Measurements from ENCODE around the gene MTIF3.

Gene MTIF3

DNA sequence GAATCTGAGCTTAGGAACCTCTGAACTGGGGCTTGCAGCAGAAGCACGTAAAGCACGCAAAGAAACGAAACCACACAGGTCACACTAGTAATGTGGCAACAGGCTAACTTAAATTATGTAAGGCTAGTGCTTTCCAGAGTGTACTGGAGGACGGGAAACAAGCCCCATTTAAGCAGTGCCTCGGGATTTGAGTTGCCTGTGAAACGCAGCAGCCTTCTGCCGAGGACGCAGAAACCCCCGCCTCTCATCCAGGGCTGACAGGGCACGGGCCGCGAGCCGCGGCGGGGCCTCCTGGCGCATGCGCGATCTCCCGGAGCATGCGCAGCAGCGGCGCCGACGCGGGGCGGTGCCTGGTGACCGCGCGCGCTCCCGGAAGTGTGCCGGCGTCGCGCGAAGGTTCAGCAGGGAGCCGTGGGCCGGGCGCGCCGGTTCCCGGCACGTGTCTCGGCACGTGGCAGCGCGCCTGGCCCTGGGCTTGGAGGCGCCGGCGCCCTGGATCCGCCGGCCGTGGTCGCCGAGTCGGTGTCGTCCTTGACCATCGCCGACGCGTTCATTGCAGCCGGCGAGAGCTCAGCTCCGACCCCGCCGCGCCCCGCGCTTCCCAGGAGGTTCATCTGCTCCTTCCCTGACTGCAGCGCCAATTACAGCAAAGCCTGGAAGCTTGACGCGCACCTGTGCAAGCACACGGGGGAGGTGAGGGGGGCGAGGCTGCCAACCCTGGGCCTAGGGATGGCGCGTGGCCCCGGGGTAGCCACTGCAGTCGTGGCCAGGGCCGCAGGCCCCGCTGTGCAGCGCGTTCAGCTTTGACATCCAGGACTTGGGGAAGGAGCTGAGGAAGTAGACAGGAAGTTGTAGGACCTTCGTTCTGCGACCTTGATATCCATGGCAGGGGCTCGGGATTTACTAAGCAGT lies 25.9 kb downstream of the MTIF3 start, which contains the start of gene GTF3A:
GTF3A (plus strand) TSS at position 374 of the 912 bp plus-strand sequence.
- TF ChIP-seq SPI1 (IDR thresholded peaks at IDR 0.05; ENCODE audit: low read depth, low read length) (no peak), POLR2AphosphoS5 (IDR thresholded peaks at IDR 0.05; ENCODE audit: low read depth, low read length) (peak; percentile 51), POLR2A (IDR thresholded peaks at IDR 0.05; ENCODE audit: low read depth, low read length) (peak; percentile 85), PAX5 (IDR thresholded peaks at IDR 0.05; ENCODE audit: insufficient read depth, low read length, severe bottlenecking) (peak; percentile 7), POU2F2 (IDR thresholded peaks at IDR 0.05; ENCODE audit: low read depth, low read length) (peak; percentile 66; the same call in 1 of the 2 replicates), TAF1 (IDR thresholded peaks at IDR 0.05; ENCODE audit: low read depth, low read length) (peak; percentile 64)
- peak; percentile 99 for FAIRE-seq
- peak; percentile 87 for DNase-seq (ENCODE audit: insufficient read length, low spot score)

DNA sequence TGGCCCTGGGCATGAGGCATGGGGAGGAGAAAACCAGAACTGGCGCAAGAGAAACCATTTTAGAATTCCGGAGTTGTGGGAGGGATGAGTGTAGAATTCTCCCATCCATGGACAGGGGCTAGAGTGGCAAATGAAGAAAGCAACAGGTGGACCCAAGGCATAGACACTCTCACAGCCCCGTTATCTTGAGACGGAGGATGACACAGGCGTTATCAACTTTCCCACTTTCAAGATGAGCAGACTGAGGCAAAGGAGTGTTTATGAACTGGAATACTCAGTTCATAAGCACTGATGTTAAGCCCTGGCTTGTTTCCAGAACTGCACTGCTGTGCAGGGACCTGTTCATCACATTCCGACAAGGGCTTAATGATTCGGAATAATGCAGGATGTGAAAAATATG lies 27.0 kb downstream of the MTIF3 start:
- DNase-seq (ENCODE audit: insufficient read length, low spot score), result no peak
- TF ChIP-seq TAF1 (IDR thresholded peaks at IDR 0.05; ENCODE audit: low read depth, low read length), result no peak
- TF ChIP-seq POLR2AphosphoS5 (IDR thresholded peaks at IDR 0.05; ENCODE audit: low read depth, low read length), result no peak
- TF ChIP-seq POU2F2 (IDR thresholded peaks at IDR 0.05; ENCODE audit: low read depth, low read length), result no peak
- TF ChIP-seq PAX5 (IDR thresholded peaks at IDR 0.05; ENCODE audit: insufficient read depth, low read length, severe bottlenecking), result no peak
- TF ChIP-seq SPI1 (IDR thresholded peaks at IDR 0.05; ENCODE audit: low read depth, low read length), result no peak
- no peak for TF ChIP-seq POLR2A (IDR thresholded peaks at IDR 0.05; ENCODE audit: low read depth, low read length)
- FAIRE-seq, result no peak

DNA sequence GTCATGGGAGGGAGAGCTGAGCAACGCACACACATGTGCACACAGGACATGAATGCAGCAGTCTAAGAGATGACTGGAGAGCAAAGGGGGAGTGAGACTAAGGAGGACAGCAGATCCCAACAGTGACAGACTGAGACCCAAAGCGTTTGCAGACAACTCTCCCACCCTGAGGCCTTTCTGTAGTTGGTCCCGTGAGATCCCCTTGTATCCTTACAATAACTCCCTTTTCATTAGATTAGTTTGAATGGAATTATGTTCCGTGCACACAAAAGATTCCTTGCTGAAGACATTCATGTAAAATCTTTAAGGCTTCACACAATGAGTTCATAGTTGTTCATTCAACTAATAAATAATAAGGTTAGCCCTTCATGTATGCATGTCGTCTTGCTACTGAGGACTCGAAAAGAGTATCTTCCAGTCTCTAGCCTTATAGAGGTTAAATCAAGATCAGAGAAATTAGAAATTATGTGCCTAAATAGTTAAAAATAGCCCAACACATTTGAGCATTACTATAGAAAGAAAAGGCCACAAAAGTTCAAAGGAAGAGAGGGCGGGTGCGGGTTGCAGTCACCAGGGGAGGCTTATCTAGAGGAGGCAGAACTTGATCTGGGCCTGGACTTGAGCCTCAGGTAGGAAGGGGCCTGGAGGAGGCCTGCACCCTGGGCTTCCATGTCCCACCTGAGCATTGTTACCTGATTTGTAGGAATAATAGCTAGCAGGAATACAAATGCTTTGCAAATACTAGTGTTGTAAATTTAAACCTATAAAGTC lies 29.1 kb downstream of the MTIF3 start:
- FAIRE-seq (no peak), DNase-seq (ENCODE audit: insufficient read length, low spot score) (no peak)
- TF ChIP-seq SPI1 (IDR thresholded peaks at IDR 0.05; ENCODE audit: low read depth, low read length) (no peak), TAF1 (IDR thresholded peaks at IDR 0.05; ENCODE audit: low read depth, low read length) (no peak), PAX5 (IDR thresholded peaks at IDR 0.05; ENCODE audit: insufficient read depth, low read length, severe bottlenecking) (no peak), POU2F2 (IDR thresholded peaks at IDR 0.05; ENCODE audit: low read depth, low read length) (no peak), POLR2A (IDR thresholded peaks at IDR 0.05; ENCODE audit: low read depth, low read length) (no peak), POLR2AphosphoS5 (IDR thresholded peaks at IDR 0.05; ENCODE audit: low read depth, low read length) (no peak)

DNA sequence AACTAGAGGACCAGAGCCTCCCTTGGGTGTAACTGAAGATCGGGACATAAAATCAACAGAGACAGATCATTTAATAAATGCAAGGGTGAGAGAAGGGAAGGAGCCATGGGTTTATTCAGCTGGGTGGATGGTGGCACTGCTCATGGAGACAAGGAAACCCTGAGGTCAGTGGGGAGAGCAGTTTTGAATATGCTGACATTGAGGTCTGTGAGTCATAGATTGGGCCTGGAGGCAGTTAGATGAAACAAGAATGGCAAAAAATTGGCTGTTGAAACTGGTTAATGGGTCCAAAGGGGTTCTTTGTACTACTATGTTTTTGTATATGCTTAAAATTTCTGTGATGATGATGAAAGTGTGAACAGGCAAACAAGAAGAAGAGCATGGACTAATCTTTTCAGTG lies 31.0 kb downstream of the MTIF3 start:
- TF ChIP-seq SPI1 (IDR thresholded peaks at IDR 0.05; ENCODE audit: low read depth, low read length) (no peak), POU2F2 (IDR thresholded peaks at IDR 0.05; ENCODE audit: low read depth, low read length) (no peak), POLR2A (IDR thresholded peaks at IDR 0.05; ENCODE audit: low read depth, low read length) (no peak), POLR2AphosphoS5 (IDR thresholded peaks at IDR 0.05; ENCODE audit: low read depth, low read length) (no peak), PAX5 (IDR thresholded peaks at IDR 0.05; ENCODE audit: insufficient read depth, low read length, severe bottlenecking) (no peak), TAF1 (IDR thresholded peaks at IDR 0.05; ENCODE audit: low read depth, low read length) (no peak)
- no peak for FAIRE-seq
- DNase-seq (ENCODE audit: insufficient read length, low spot score), result no peak

DNA sequence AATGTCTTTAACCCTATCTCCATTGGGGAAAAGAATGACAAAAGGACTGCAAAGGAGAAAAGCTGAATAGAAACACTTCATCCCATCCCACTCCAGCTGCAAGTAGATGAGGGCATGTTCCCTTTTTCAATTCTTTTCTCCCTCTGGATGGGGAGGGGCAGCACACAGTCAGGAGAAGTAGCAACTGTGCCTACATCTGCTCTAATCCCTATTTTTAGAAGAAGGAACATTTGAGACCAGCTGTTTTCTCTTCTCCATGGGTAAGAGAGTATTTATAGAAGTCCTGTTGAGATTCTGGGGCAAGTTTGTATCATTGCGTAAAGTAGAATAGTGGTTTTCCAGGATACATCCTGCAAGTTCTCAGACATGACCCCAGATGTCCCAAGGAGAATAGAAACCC lies 35.2 kb downstream of the MTIF3 start:
- DNase-seq (ENCODE audit: insufficient read length, low spot score) (no peak), FAIRE-seq (no peak)
- no peak for TF ChIP-seq TAF1 (IDR thresholded peaks at IDR 0.05; ENCODE audit: low read depth, low read length)
- no peak for TF ChIP-seq POLR2A (IDR thresholded peaks at IDR 0.05; ENCODE audit: low read depth, low read length)
- TF ChIP-seq POLR2AphosphoS5 (IDR thresholded peaks at IDR 0.05; ENCODE audit: low read depth, low read length), result no peak
- no peak for TF ChIP-seq POU2F2 (IDR thresholded peaks at IDR 0.05; ENCODE audit: low read depth, low read length)
- TF ChIP-seq PAX5 (IDR thresholded peaks at IDR 0.05; ENCODE audit: insufficient read depth, low read length, severe bottlenecking), result no peak
- TF ChIP-seq SPI1 (IDR thresholded peaks at IDR 0.05; ENCODE audit: low read depth, low read length), result no peak

DNA sequence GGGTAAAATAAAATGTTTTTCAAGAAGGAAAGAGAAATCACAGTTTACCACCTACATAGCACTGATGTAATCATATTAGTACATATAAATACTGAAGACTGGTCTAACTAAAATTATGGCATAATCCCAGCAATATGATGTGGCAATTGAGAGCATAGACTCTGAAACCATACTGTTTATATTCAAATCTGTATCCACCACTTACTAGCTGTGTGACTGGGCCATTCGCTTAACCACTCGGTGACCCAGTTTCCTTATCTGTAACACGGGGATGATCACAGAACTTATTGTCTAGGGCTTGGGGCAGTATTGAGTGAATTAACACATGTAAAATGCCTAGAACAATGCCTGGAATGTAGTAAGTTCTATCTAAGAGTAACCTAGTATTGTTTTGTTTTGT lies 39.0 kb downstream of the MTIF3 start:
- TF ChIP-seq PAX5 (IDR thresholded peaks at IDR 0.05; ENCODE audit: insufficient read depth, low read length, severe bottlenecking) (no peak), SPI1 (IDR thresholded peaks at IDR 0.05; ENCODE audit: low read depth, low read length) (no peak), POLR2A (IDR thresholded peaks at IDR 0.05; ENCODE audit: low read depth, low read length) (no peak), POU2F2 (IDR thresholded peaks at IDR 0.05; ENCODE audit: low read depth, low read length) (no peak), TAF1 (IDR thresholded peaks at IDR 0.05; ENCODE audit: low read depth, low read length) (no peak), POLR2AphosphoS5 (IDR thresholded peaks at IDR 0.05; ENCODE audit: low read depth, low read length) (no peak)
- FAIRE-seq (no peak), DNase-seq (ENCODE audit: insufficient read length, low spot score) (no peak)

DNA sequence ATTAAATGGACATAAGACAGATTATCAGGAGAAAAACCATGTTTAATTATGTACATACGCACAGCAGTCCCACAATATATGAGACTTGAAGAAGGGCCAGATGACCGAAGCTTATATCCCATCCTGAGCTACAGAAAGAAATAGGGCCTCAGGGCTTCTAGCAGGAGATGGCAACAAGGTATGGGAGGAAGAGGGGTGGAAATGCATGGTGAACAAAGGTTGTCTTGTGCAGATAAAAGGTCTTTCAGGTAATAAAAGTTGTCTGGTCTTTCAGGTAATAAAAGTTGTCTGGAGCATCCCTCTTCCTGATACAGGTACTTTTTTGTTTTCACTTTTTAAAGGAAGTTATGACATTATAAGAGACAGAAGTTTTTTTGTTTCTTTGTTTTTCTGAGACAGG lies 41.4 kb downstream of the MTIF3 start:
- no peak for TF ChIP-seq TAF1 (IDR thresholded peaks at IDR 0.05; ENCODE audit: low read depth, low read length)
- no peak for TF ChIP-seq SPI1 (IDR thresholded peaks at IDR 0.05; ENCODE audit: low read depth, low read length)
- no peak for TF ChIP-seq PAX5 (IDR thresholded peaks at IDR 0.05; ENCODE audit: insufficient read depth, low read length, severe bottlenecking)
- no peak for TF ChIP-seq POLR2AphosphoS5 (IDR thresholded peaks at IDR 0.05; ENCODE audit: low read depth, low read length)
- no peak for TF ChIP-seq POU2F2 (IDR thresholded peaks at IDR 0.05; ENCODE audit: low read depth, low read length)
- TF ChIP-seq POLR2A (IDR thresholded peaks at IDR 0.05; ENCODE audit: low read depth, low read length), result no peak
- FAIRE-seq (no peak), DNase-seq (ENCODE audit: insufficient read length, low spot score) (no peak)

DNA sequence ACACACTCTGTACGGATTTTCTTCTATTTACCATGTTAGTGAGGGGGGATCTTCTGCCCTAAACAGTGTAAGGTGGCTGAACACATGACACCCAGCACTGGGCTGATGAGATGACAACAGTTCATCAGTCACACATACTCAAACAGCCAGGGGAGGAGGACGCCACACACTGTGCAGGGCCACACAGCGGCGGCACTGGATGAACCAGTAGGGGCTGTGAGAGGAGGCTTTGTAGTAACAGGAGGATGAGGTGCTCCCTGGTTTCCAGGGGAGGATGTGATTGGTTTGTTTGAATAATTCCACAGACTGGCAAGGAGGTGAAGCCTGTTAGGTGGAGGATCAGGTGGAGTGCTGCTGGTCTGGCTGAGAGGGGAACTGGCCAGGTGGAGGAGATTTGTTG lies 42.3 kb downstream of the MTIF3 start:
- TF ChIP-seq SPI1 (IDR thresholded peaks at IDR 0.05; ENCODE audit: low read depth, low read length) (no peak), PAX5 (IDR thresholded peaks at IDR 0.05; ENCODE audit: insufficient read depth, low read length, severe bottlenecking) (no peak), POLR2AphosphoS5 (IDR thresholded peaks at IDR 0.05; ENCODE audit: low read depth, low read length) (no peak), POU2F2 (IDR thresholded peaks at IDR 0.05; ENCODE audit: low read depth, low read length) (no peak), TAF1 (IDR thresholded peaks at IDR 0.05; ENCODE audit: low read depth, low read length) (no peak), POLR2A (IDR thresholded peaks at IDR 0.05; ENCODE audit: low read depth, low read length) (no peak)
- FAIRE-seq (no peak), DNase-seq (ENCODE audit: insufficient read length, low spot score) (no peak)
